GM21576 (cell line): ENCODE results near the gene UGT2A1.

Experiments used
- ATAC-seq: cut with Tn5 transposase; IDR thresholded peaks from one replicate; pipeline ENCODE4 v1.9.1; 2021; ENCODE audit warnings: mild to moderate bottlenecking, moderate library complexity; ENCODE audit not compliant: unreplicated experiment

The UGT2A1 gene

GRCh38 chr4:69591364-69591763, 61.7 kb downstream of the UGT2A1 start:
- ATAC-seq = no peak

GRCh38 chr4:69589884-69590283, 63.2 kb downstream of the UGT2A1 start:
- ATAC-seq = no peak

GRCh38 chr4:69584135-69584534, 68.9 kb downstream of the UGT2A1 start:
- no peak for ATAC-seq

GRCh38 chr4:69583543-69583942, 69.5 kb downstream of the UGT2A1 start:
- no peak for ATAC-seq

DNA sequence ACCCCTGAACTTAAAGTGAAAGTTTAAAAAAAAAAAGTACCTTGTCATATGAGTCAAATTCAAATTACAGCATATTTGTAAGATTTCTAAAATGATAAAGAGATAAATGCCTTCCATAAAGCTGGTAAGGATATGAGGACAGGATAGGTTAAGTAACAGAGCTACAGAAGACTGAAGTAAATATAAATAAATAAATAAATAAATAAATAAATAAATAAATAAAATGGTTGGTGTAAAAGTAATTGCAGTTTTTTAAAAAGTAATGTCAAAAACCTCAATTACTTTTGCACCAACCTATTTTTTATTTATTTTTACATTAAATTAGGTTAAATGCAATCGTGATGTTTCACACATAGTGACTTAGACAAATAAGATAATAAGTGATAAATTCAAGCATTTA, 75.8 kb downstream of the UGT2A1 start:
- no peak for ATAC-seq

DNA sequence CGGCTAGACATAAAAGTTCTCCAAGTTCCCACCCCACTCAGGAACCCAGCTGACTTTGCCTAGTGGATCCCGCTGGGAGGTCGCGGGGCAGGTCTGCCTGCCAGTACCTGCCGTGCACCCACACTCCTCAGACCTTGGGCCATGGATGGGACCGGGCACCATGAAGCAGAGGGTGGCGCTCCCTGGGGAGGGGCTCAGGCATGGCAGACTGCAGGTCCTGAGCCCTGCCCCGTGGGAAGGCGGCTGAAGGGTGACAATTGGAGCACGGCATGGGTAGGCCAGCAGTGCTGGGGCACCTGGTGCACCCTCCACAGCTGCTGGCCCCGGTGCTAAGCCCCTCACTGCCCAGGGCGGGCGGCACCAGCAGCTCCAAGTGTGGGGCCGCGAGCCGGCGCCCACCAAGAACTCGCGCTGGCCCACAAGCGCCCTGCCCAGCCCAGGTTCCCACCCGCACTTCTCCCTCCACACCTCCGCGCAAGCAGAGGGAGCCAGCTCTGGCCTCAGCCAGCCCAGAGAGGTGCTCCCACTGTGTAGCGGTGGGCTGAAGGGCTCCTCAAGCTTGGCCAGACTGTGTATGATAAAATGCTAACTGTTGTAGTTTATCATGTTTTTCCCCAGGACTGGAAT, 76.7 kb downstream of the UGT2A1 start:
- ATAC-seq = no peak

- no peak for ATAC-seq
These were observed 84.3 kb downstream of the UGT2A1 start for GRCh38 chr4:69568787-69569186.

DNA sequence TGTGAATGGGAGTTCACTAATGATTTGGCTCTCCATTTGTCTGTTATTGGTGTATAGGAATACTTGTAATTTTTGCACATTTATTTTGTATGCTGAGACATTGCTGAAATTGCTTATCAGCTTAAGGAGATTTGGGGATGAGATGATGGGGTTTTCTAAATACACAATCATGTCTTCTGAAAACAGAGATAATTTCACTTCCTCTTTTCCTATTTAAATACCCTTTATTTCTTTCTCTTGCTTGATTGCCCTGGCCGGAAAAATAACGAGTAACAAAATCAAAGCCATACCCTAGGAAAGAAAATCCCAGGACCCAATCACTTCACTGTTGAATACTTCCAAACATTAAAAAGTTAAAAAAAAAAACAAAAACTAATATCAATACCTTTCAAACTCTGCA, 89.6 kb downstream of the UGT2A1 start:
- no peak for ATAC-seq

- no peak for ATAC-seq
These were observed 103.4 kb downstream of the UGT2A1 start for GRCh38 chr4:69549651-69550050.

GRCh38 chr4:69546134-69546765, 106.8 kb downstream of the UGT2A1 start:
- ATAC-seq = no peak
